ENCODE data around the gene GLRX3.

GLRX3 gene

GRCh38 chr10:130108934-130109604 lies 27.1 kb upstream of the GLRX3 start:
- no peaks in the 10 kb centered on the region for H4K20me1 ChIP-seq (ENCODE audit: insufficient read depth)
- peaks cover 9% of the 10 kb centered on the region; the same call in 1 of the 2 replicates for H3K79me2 ChIP-seq (ENCODE audit: insufficient read depth, low read depth)
- H3K4me2 ChIP-seq, result peak overlapping the region; percentile 90
- peaks cover 12% of the 10 kb centered on the region for H3K4me1 ChIP-seq (ENCODE audit: low read depth, poor library complexity, severe bottlenecking)
- no peak overlapping the region for H2AFZ ChIP-seq (ENCODE audit: low read depth)
- H3K27ac ChIP-seq, result no peak overlapping the region
- H3K36me3 ChIP-seq (ENCODE audit: insufficient read depth), result no peaks in the 10 kb centered on the region
- H3K9ac ChIP-seq, result peak overlapping the region; percentile 91; the same call in 1 of the 2 replicates
- no peak overlapping the region for H3K4me3 ChIP-seq (IDR thresholded peaks at IDR 0.05; ENCODE audit: insufficient read depth, low read depth, low read length)
- no peak for TF ChIP-seq CTCF (conservative IDR thresholded peaks at IDR 0.05; ENCODE audit: low read depth, low read length)
- H3K27me3 ChIP-seq (ENCODE audit: insufficient read depth, low read depth), result no peaks in the 10 kb centered on the region

GRCh38 chr10:130109796-130110245 lies 26.4 kb upstream of the GLRX3 start:
- TF ChIP-seq CTCF (conservative IDR thresholded peaks at IDR 0.05; ENCODE audit: low read depth, low read length), result peak; percentile 84
- Histone ChIP-seq H3K4me1 (ENCODE audit: low read depth, poor library complexity, severe bottlenecking) (peaks cover 12% of the 10 kb centered on the region), H2AFZ (ENCODE audit: low read depth) (peak overlapping the region; percentile 93), H3K36me3 (ENCODE audit: insufficient read depth) (no peaks in the 10 kb centered on the region), H3K9ac (peak overlapping the region; percentile 91), H3K4me3 (IDR thresholded peaks at IDR 0.05; ENCODE audit: insufficient read depth, low read depth, low read length) (no peak overlapping the region), H3K27ac (peak overlapping the region; percentile 85), H4K20me1 (ENCODE audit: insufficient read depth) (no peaks in the 10 kb centered on the region), H3K27me3 (ENCODE audit: insufficient read depth, low read depth) (no peaks in the 10 kb centered on the region), H3K79me2 (ENCODE audit: insufficient read depth, low read depth) (peaks cover 9% of the 10 kb centered on the region; the same call in 1 of the 2 replicates), H3K4me2 (peak overlapping the region; percentile 90)

GRCh38 chr10:130110246-130111112 lies 25.7 kb upstream of the GLRX3 start, which contains the start of gene C10orf143:
Gene C10orf143 (minus strand): TSS chr10:130110830. CDS start chr10:130110772, 58 bp downstream.
- H3K79me2 ChIP-seq (ENCODE audit: insufficient read depth, low read depth), result peaks cover 9% of the 10 kb centered on the region; the same call in 1 of the 2 replicates
- H3K4me1 ChIP-seq (ENCODE audit: low read depth, poor library complexity, severe bottlenecking), result peaks cover 12% of the 10 kb centered on the region
- H3K9ac ChIP-seq, result peak within 1 kb of the TSS; percentile 91
- H2AFZ ChIP-seq (ENCODE audit: low read depth), result peak within 1 kb of the TSS; percentile 93
- H3K27ac ChIP-seq, result peak within 1 kb of the TSS; percentile 85
- H3K27me3 ChIP-seq (ENCODE audit: insufficient read depth, low read depth), result no peaks in the 10 kb centered on the region
- no peaks in the 10 kb centered on the region for H3K36me3 ChIP-seq (ENCODE audit: insufficient read depth)
- no peaks in the 10 kb centered on the region for H4K20me1 ChIP-seq (ENCODE audit: insufficient read depth)
- 0 out of 2 replicates have a peak, but pooled peaks have one; percentile 11 for TF ChIP-seq CTCF (conservative IDR thresholded peaks at IDR 0.05; ENCODE audit: low read depth, low read length)
- no peak within 1 kb of the TSS for H3K4me3 ChIP-seq (IDR thresholded peaks at IDR 0.05; ENCODE audit: insufficient read depth, low read depth, low read length)
- peak within 1 kb of the TSS; percentile 90 for H3K4me2 ChIP-seq

GRCh38 chr10:130111113-130111851 lies 24.9 kb upstream of the GLRX3 start:
- H3K36me3 ChIP-seq (ENCODE audit: insufficient read depth), result no peaks in the 10 kb centered on the region
- H4K20me1 ChIP-seq (ENCODE audit: insufficient read depth), result no peaks in the 10 kb centered on the region
- H3K4me2 ChIP-seq, result peak overlapping the region; percentile 90; the same call in 1 of the 2 replicates
- peaks cover 9% of the 10 kb centered on the region; the same call in 1 of the 2 replicates for H3K79me2 ChIP-seq (ENCODE audit: insufficient read depth, low read depth)
- H3K4me3 ChIP-seq (IDR thresholded peaks at IDR 0.05; ENCODE audit: insufficient read depth, low read depth, low read length), result no peak overlapping the region
- peak overlapping the region; percentile 91 for H3K9ac ChIP-seq
- H3K27me3 ChIP-seq (ENCODE audit: insufficient read depth, low read depth), result no peaks in the 10 kb centered on the region
- peak overlapping the region; percentile 85 for H3K27ac ChIP-seq
- peak overlapping the region; percentile 93 for H2AFZ ChIP-seq (ENCODE audit: low read depth)
- peaks cover 12% of the 10 kb centered on the region for H3K4me1 ChIP-seq (ENCODE audit: low read depth, poor library complexity, severe bottlenecking)
- TF ChIP-seq CTCF (conservative IDR thresholded peaks at IDR 0.05; ENCODE audit: low read depth, low read length), result no peak
